Pons (tissue), 1 donor: ENCODE results near the gene NPDC1.

ENCODE experiments used
- DNase-seq: peaks from one replicate; pipeline ENCODE4 v3.0.0-alpha.2; 2016; ENCODE audit warnings: low spot score

Gene NPDC1

GRCh38 chr9:136992819-136993369, 53.1 kb downstream of the NPDC1 start:
- DNase-seq, result no peak

GRCh38 chr9:136991993-136992818, 53.8 kb downstream of the NPDC1 start, which contains the start of gene PAXX:
Gene PAXX (plus strand): TSS chr9:136992422. CDS start chr9:136992444, 22 bp downstream.
- peak; percentile 77 for DNase-seq

GRCh38 chr9:136990242-136990911, 55.6 kb downstream of the NPDC1 start:
- no peak for DNase-seq
